Measurements from ENCODE around the gene CACNA2D3. TPM values are rescaled to one million over a fixed set of nuclear protein-coding genes. Genes with fewer than 3 reads are reported as not detected.

CACNA2D3 gene
- polyA plus RNA-seq, 3 donors, result 8.3 to 21.5 (median 10.4) TPM

GRCh38 chr3:54356261-54357045 lies 234.1 kb downstream of the CACNA2D3 start:
- Mint-ChIP-seq H3K4me1 (peaks cover 5% of the 10 kb centered on the region), H3K27me3 (ENCODE audit: low read depth in 3 of 3) (peaks cover 0 to 6% (median 2%) of the 10 kb centered on the region in 3 donors), H3K4me3 (no peak overlapping the region), H3K36me3 (no peaks in the 10 kb centered on the region), H3K27ac (peak overlapping the region in 2 of 7 donors; percentile 52 to 60), H3K9me3 (peaks cover 0 to 3% (median 1%) of the 10 kb centered on the region in 7 donors)
- no peak overlapping the region for H3K27ac ChIP-seq (ENCODE audit: low read depth in 1 of 2, low read length in 2 of 2)
- intact Hi-C loops (cut with micrococcal nuclease), result no loop called here
- no peaks in the 10 kb centered on the region for H3K79me2 ChIP-seq (ENCODE audit: insufficient read depth, low read length)
- 14% methylated on average over 1 of the region's 6 CpGs for WGBS (ENCODE audit: insufficient coverage)
- no peak for TF ChIP-seq CTCF (IDR thresholded peaks at IDR 0.05)
- DNase-seq, result no peak
- no peak overlapping the region for H3K4me2 ChIP-seq (replicated peaks; ENCODE audit: extremely low read depth, low read length, poor library complexity, severe bottlenecking)
- H3K9me3 ChIP-seq (replicated peaks in 1 of 2; ENCODE audit: control insufficient read depth in 1 of 2, insufficient read depth in 1 of 2, low read length in 2 of 2), result no peaks in the 10 kb centered on the region
- H2AFZ ChIP-seq (ENCODE audit: insufficient read depth, low read depth, low read length, poor library complexity, severe bottlenecking), result no peak overlapping the region
- no peaks in the 10 kb centered on the region for H3K27me3 ChIP-seq (ENCODE audit: control insufficient read depth in 2 of 2, insufficient read depth in 2 of 2, low read length in 2 of 2)
- no peak overlapping the region for H3K9ac ChIP-seq (ENCODE audit: insufficient read depth, low read length, poor library complexity, severe bottlenecking)
- no peaks in the 10 kb centered on the region for H3K36me3 ChIP-seq (replicated peaks in 1 of 2; ENCODE audit: control insufficient read depth in 1 of 2, insufficient read depth in 2 of 2, low read length in 2 of 2)
- H3K4me1 ChIP-seq (ENCODE audit: control insufficient read depth in 1 of 2, insufficient read depth in 2 of 2, low read length in 2 of 2), result no peaks in the 10 kb centered on the region
- no peaks in the 10 kb centered on the region for H4K20me1 ChIP-seq (ENCODE audit: insufficient read depth, low read length)
- H3K4me3 ChIP-seq (replicated peaks in 1 of 3; ENCODE audit: low read depth in 2 of 3, low read length in 3 of 3), result no peak overlapping the region

GRCh38 chr3:54357301-54357700 lies 234.9 kb downstream of the CACNA2D3 start:
- no peaks in the 10 kb centered on the region for H4K20me1 ChIP-seq (ENCODE audit: insufficient read depth, low read length)
- 100% methylated on average over 1 of the region's 5 CpGs for WGBS (ENCODE audit: insufficient coverage)

More at GRCh38 chr3:54357301-54357700, 234.9 kb downstream of the CACNA2D3 start:
- no peak for DNase-seq
- no peaks in the 10 kb centered on the region for H3K9me3 ChIP-seq (replicated peaks in 1 of 2; ENCODE audit: control insufficient read depth in 1 of 2, insufficient read depth in 1 of 2, low read length in 2 of 2)
- H3K4me3 ChIP-seq (replicated peaks in 1 of 3; ENCODE audit: low read depth in 2 of 3, low read length in 3 of 3), result no peak overlapping the region
- no peak overlapping the region for H3K27ac ChIP-seq (ENCODE audit: low read depth in 1 of 2, low read length in 2 of 2)
- no peaks in the 10 kb centered on the region for H3K36me3 ChIP-seq (replicated peaks in 1 of 2; ENCODE audit: control insufficient read depth in 1 of 2, insufficient read depth in 2 of 2, low read length in 2 of 2)
- no peak overlapping the region for H3K27ac Mint-ChIP-seq
- intact Hi-C loops (cut with micrococcal nuclease), result no loop called here
- no peak overlapping the region for H3K9ac ChIP-seq (ENCODE audit: insufficient read depth, low read length, poor library complexity, severe bottlenecking)
- H3K79me2 ChIP-seq (ENCODE audit: insufficient read depth, low read length), result no peaks in the 10 kb centered on the region
- H3K27me3 ChIP-seq (ENCODE audit: control insufficient read depth in 2 of 2, insufficient read depth in 2 of 2, low read length in 2 of 2), result no peaks in the 10 kb centered on the region
- no peak overlapping the region for H2AFZ ChIP-seq (ENCODE audit: insufficient read depth, low read depth, low read length, poor library complexity, severe bottlenecking)
- H3K4me3 Mint-ChIP-seq, result no peak overlapping the region
- H3K36me3 Mint-ChIP-seq, result no peaks in the 10 kb centered on the region
- H3K27me3 Mint-ChIP-seq (ENCODE audit: low read depth in 3 of 3), result peaks cover 0 to 7% (median 2%) of the 10 kb centered on the region in 3 donors
- no peak overlapping the region for H3K4me2 ChIP-seq (replicated peaks; ENCODE audit: extremely low read depth, low read length, poor library complexity, severe bottlenecking)
- H3K9me3 Mint-ChIP-seq, result peaks cover 0 to 3% (median 1%) of the 10 kb centered on the region in 7 donors
- H3K4me1 ChIP-seq (ENCODE audit: control insufficient read depth in 1 of 2, insufficient read depth in 2 of 2, low read length in 2 of 2), result no peaks in the 10 kb centered on the region
- H3K4me1 Mint-ChIP-seq, result peaks cover 5% of the 10 kb centered on the region
- no peak for TF ChIP-seq CTCF (IDR thresholded peaks at IDR 0.05)

Data from CD14-positive monocyte (primary cell).